Femur (tissue), 1 donor: ENCODE data around the gene PKM.
A peak's percentile ranks its signal among the peaks of the same experiment; 100 is the strongest.
"Not testable (repeated sequence)": the region's sequence is repeated elsewhere in the genome, so short reads cannot be mapped to it uniquely, and the experiment has no call there.

Source experiments
- DNase-seq: peaks from one replicate; pipeline ENCODE4 v3.0.0-alpha.2; 2017

Gene PKM

GRCh38 chr15:72231066-72231832 lies at the start of gene PKM:
TSS of gene PKM (minus strand) at chr15:72231190. CDS start at chr15:72219097, 12,093 bp downstream.
- DNase-seq: peak; percentile 94

- no peak for DNase-seq
Measured at GRCh38 chr15:72280751-72281150, 49.8 kb upstream of the PKM start.

- no peak for DNase-seq
Measured at GRCh38 chr15:72278737-72279136, 47.7 kb upstream of the PKM start.

GRCh38 chr15:72276326-72276700 lies 45.3 kb upstream of the PKM start:
- no peak for DNase-seq

- not testable (repeated sequence) for DNase-seq
Measured at GRCh38 chr15:72275635-72276325, 44.8 kb upstream of the PKM start.

- no peak for DNase-seq
Measured at GRCh38 chr15:72272997-72273352, 42.0 kb upstream of the PKM start.

- DNase-seq: peak; percentile 100
Measured at GRCh38 chr15:72272213-72272996, 41.4 kb upstream of the PKM start, which contains the start of gene PARP6. TSS of gene PARP6 (minus strand) at chr15:72272554. CDS start at chr15:72267477, 5,077 bp downstream.

GRCh38 chr15:72271895-72272212 lies 40.9 kb upstream of the PKM start:
- no peak for DNase-seq

GRCh38 chr15:72271221-72271620 lies 40.2 kb upstream of the PKM start:
- DNase-seq: no peak

- no peak for DNase-seq
Measured at GRCh38 chr15:72269739-72270138, 38.7 kb upstream of the PKM start.

- no peak for DNase-seq
Measured at GRCh38 chr15:72265031-72265430, 34.0 kb upstream of the PKM start.

- DNase-seq: no peak
Measured at GRCh38 chr15:72252663-72253299, 21.8 kb upstream of the PKM start.

- DNase-seq: no peak
Measured at GRCh38 chr15:72249142-72249810, 18.3 kb upstream of the PKM start.

GRCh38 chr15:72248514-72248913 lies 17.5 kb upstream of the PKM start:
- DNase-seq: no peak

GRCh38 chr15:72242775-72243370 lies 11.9 kb upstream of the PKM start:
- no peak for DNase-seq

- DNase-seq: no peak
Measured at GRCh38 chr15:72239652-72240051, 8.7 kb upstream of the PKM start.

GRCh38 chr15:72238586-72238985 lies 7.6 kb upstream of the PKM start:
- no peak for DNase-seq

GRCh38 chr15:72237853-72238224 lies 6.8 kb upstream of the PKM start:
- no peak for DNase-seq

GRCh38 chr15:72237029-72237852 lies 6.3 kb upstream of the PKM start:
- DNase-seq: peak; percentile 66

- no peak for DNase-seq
Measured at GRCh38 chr15:72236381-72237003, 5.5 kb upstream of the PKM start.

GRCh38 chr15:72235298-72235697 lies 4.3 kb upstream of the PKM start:
- DNase-seq: no peak
